ENCODE measurements around the gene KCTD10.
"Not testable (repeated sequence)": the region's sequence is repeated elsewhere in the genome, so short reads cannot be mapped to it uniquely, and the experiment has no call there.

GRCh38 chr12:109439951-109440350, 37.1 kb downstream of the KCTD10 start:
- TF ChIP-seq CTCF (conservative IDR thresholded peaks at IDR 0.05; ENCODE audit: low read length); EZH2phosphoT487 (IDR thresholded peaks at IDR 0.05; ENCODE audit: borderline replicate concordance): not testable (repeated sequence)
